GM23248 (cell line): ENCODE data around the gene MRE11.

Experiments
- EZH2 ChIP-seq: fragments of 200-600 bp; sonication (generic); IDR thresholded peaks from 2 replicates; pipeline ENCODE4 v1.6.1; 2018; ENCODE audit warnings: antibody characterized with exemption, mild to moderate bottlenecking; ENCODE audit not compliant: insufficient read depth, poor library complexity, severe bottlenecking
- EZH2phosphoT487 ChIP-seq: fragments of 200-600 bp; sonication (generic); IDR thresholded peaks from 2 replicates; pipeline ENCODE4 v1.6.1; 2018; ENCODE audit warnings: antibody characterized with exemption, moderate library complexity, mild to moderate bottlenecking, low read depth; ENCODE audit not compliant: insufficient read depth

GRCh38 chr11:94528551-94528950 is 34.9 kb upstream of the MRE11 start:
- no peak for TF ChIP-seq EZH2
- TF ChIP-seq EZH2phosphoT487: no peak
